OCI-LY1 (cell line): ENCODE results near the gene GPR17.

Experiments
- H2AFZ ChIP-seq: fragments of 200-600 bp; sonication (generic), shearing (Covaris generic); 2 replicates; pipeline ENCODE4 v1.6.0; 2014; ENCODE audit warnings: antibody characterized with exemption, mild to moderate bottlenecking, low read length
- H3F3A ChIP-seq: fragments of 200-600 bp; sonication (generic), shearing (Covaris generic); 2 replicates; pipeline ENCODE4 v1.6.0; 2014; ENCODE audit warnings: mild to moderate bottlenecking, antibody characterized with exemption, low read length, moderate library complexity; ENCODE audit not compliant: insufficient read depth
- H3K27ac ChIP-seq: fragments of 200-600 bp; sonication (generic); 2 replicates; pipeline ENCODE4 v1.5.1; 2014; ENCODE audit warnings: low read length, mixed run types, mild to moderate bottlenecking, low read depth; ENCODE audit not compliant: poor library complexity, severe bottlenecking
- H3K27me3 ChIP-seq: fragments of 200-600 bp; sonication (generic); 2 replicates; pipeline ENCODE4 v1.6.0; 2014; ENCODE audit warnings: antibody characterized with exemption, mild to moderate bottlenecking, low read length, moderate library complexity; ENCODE audit not compliant: insufficient read depth
- H3K36me3 ChIP-seq: fragments of 200-600 bp; sonication (generic); 2 replicates; pipeline ENCODE4 v1.6.1; 2014; ENCODE audit warnings: mild to moderate bottlenecking, antibody characterized with exemption, low read length, moderate library complexity, mixed read lengths; ENCODE audit not compliant: insufficient read depth
- H3K4me1 ChIP-seq: fragments of 200-600 bp; sonication (generic); 2 replicates; pipeline ENCODE4 v1.5.1; 2014; ENCODE audit warnings: mild to moderate bottlenecking, low read length, moderate library complexity; ENCODE audit not compliant: insufficient read depth, severe bottlenecking
- H3K4me2 ChIP-seq: fragments of 200-600 bp; sonication (generic), shearing (Covaris generic); 2 replicates; pipeline ENCODE4 v1.6.1; 2014; ENCODE audit warnings: low read length
- H3K4me3 ChIP-seq: fragments of 200-600 bp; sonication (generic); 2 replicates; pipeline ENCODE4 v1.5.1; 2014; ENCODE audit warnings: low read length, low read depth, mild to moderate bottlenecking, mixed read lengths; ENCODE audit not compliant: poor library complexity, severe bottlenecking
- H3K79me2 ChIP-seq: fragments of 200-600 bp; shearing (Covaris generic); 2 replicates; pipeline ENCODE4 v1.6.1; 2016; ENCODE audit warnings: mixed run types, low read length, mixed read lengths; ENCODE audit not compliant: insufficient read depth
- H3K9ac ChIP-seq: fragments of 200-600 bp; sonication (generic), shearing (Covaris generic); 2 replicates; pipeline ENCODE4 v1.6.1; 2014; ENCODE audit warnings: mild to moderate bottlenecking, low read length, mixed read lengths
- H3K9me2 ChIP-seq: fragments of 200-600 bp; sonication (generic), shearing (Covaris generic); 2 replicates; pipeline ENCODE4 v1.6.1; 2014; ENCODE audit warnings: low read depth, mild to moderate bottlenecking, low read length, mixed read lengths
- H3K9me3 ChIP-seq: fragments of 200-600 bp; shearing (Covaris generic); 2 replicates; pipeline ENCODE4 v1.6.1; 2014; ENCODE audit warnings: low read length, mixed read lengths
- H4K20me1 ChIP-seq: fragments of 200-600 bp; sonication (generic), shearing (Covaris generic); 2 replicates; pipeline ENCODE4 v1.6.0; 2016; ENCODE audit warnings: mild to moderate bottlenecking, low read length; ENCODE audit not compliant: insufficient read depth
- CTCF ChIP-seq: fragments of 200-600 bp; sonication (generic), shearing (Covaris generic); IDR thresholded peaks from 2 replicates; pipeline ENCODE4 v1.5.1; 2017; ENCODE audit warnings: mild to moderate bottlenecking, antibody characterized with exemption, low read length, moderate library complexity, mixed read lengths
- EZH2 ChIP-seq: fragments of 200-600 bp; sonication (generic), shearing (Covaris generic); IDR thresholded peaks from 2 replicates; pipeline ENCODE4 v1.8.0; 2017; ENCODE audit warnings: borderline replicate concordance, mixed run types, mild to moderate bottlenecking, antibody characterized with exemption, low read length, moderate library complexity, mixed read lengths

The GPR17 gene

GRCh38 chr2:127624756-127625571, 21.0 kb upstream of the GPR17 start:
- Histone ChIP-seq H3F3A (no peaks in the 10 kb centered on the region), H3K9ac (no peak overlapping the region), H3K36me3 (no peaks in the 10 kb centered on the region), H2AFZ (no peak overlapping the region), H3K4me2 (no peak overlapping the region), H3K9me3 (no peaks in the 10 kb centered on the region), H4K20me1 (no peaks in the 10 kb centered on the region), H3K4me1 (no peaks in the 10 kb centered on the region), H3K27ac (no peak overlapping the region), H3K4me3 (no peak overlapping the region), H3K9me2 (no peaks in the 10 kb centered on the region), H3K79me2 (no peaks in the 10 kb centered on the region), H3K27me3 (peaks cover 13% of the 10 kb centered on the region; the same call in 1 of the 2 replicates)
- TF ChIP-seq EZH2: no peak
- no peak for TF ChIP-seq CTCF

GRCh38 chr2:127625572-127625951, 20.4 kb upstream of the GPR17 start:
- no peak for TF ChIP-seq EZH2
- Histone ChIP-seq H3K27ac (no peak overlapping the region), H2AFZ (no peak overlapping the region), H3K4me1 (no peaks in the 10 kb centered on the region), H3K27me3 (peaks cover 11% of the 10 kb centered on the region; the same call in 1 of the 2 replicates), H3K4me2 (no peak overlapping the region), H3F3A (no peaks in the 10 kb centered on the region), H3K9ac (no peak overlapping the region), H3K9me2 (no peaks in the 10 kb centered on the region), H3K9me3 (no peaks in the 10 kb centered on the region), H3K36me3 (no peaks in the 10 kb centered on the region), H3K4me3 (no peak overlapping the region), H4K20me1 (no peaks in the 10 kb centered on the region), H3K79me2 (no peaks in the 10 kb centered on the region)

GRCh38 chr2:127626175-127626574, 19.8 kb upstream of the GPR17 start:
- Histone ChIP-seq H3K9me2 (no peaks in the 10 kb centered on the region), H3K4me2 (no peak overlapping the region), H3K27me3 (peaks cover 11% of the 10 kb centered on the region; the same call in 1 of the 2 replicates), H3F3A (no peaks in the 10 kb centered on the region), H3K4me3 (no peak overlapping the region), H3K27ac (no peak overlapping the region), H3K36me3 (no peaks in the 10 kb centered on the region), H3K9ac (no peak overlapping the region), H3K4me1 (no peaks in the 10 kb centered on the region), H3K9me3 (no peaks in the 10 kb centered on the region), H4K20me1 (no peaks in the 10 kb centered on the region), H3K79me2 (no peaks in the 10 kb centered on the region), H2AFZ (no peak overlapping the region)
- TF ChIP-seq CTCF (no peak), EZH2 (no peak)
